Activated CD4-positive, alpha-beta T cell treated with anti-CD3 and anti-CD28 coated beads for 4 hours (primary cell): ENCODE measurements around the gene HIPK2.

Source experiments
- DNase-seq, 2 donors: peaks; one replicate each; pipeline ENCODE4 v3.0.0-alpha.2; 2020

HIPK2 gene

GRCh38 chr7:139669106-139670061 is 108.4 kb downstream of the HIPK2 start:
- peak in 1 of 2 donors; percentile 41 for DNase-seq

GRCh38 chr7:139667377-139667776 is 110.4 kb downstream of the HIPK2 start:
- no peak for DNase-seq

GRCh38 chr7:139666501-139666900 is 111.3 kb downstream of the HIPK2 start:
- DNase-seq = no peak

GRCh38 chr7:139664434-139664833 is 113.4 kb downstream of the HIPK2 start:
- no peak for DNase-seq

- no peak for DNase-seq
Measured at GRCh38 chr7:139663608-139664177, 114.1 kb downstream of the HIPK2 start.

GRCh38 chr7:139661903-139662302 is 115.9 kb downstream of the HIPK2 start:
- DNase-seq = no peak

GRCh38 chr7:139661043-139661440 is 116.8 kb downstream of the HIPK2 start:
- DNase-seq = no peak

- DNase-seq = no peak
Measured at GRCh38 chr7:139660317-139661042, 117.3 kb downstream of the HIPK2 start.

GRCh38 chr7:139659922-139660316 is 117.9 kb downstream of the HIPK2 start:
- no peak for DNase-seq

GRCh38 chr7:139658908-139659675 is 118.7 kb downstream of the HIPK2 start:
- DNase-seq = no peak

GRCh38 chr7:139658296-139658695 is 119.5 kb downstream of the HIPK2 start:
- DNase-seq = no peak

- DNase-seq = no peak
Measured at GRCh38 chr7:139657725-139658124, 120.1 kb downstream of the HIPK2 start.

- DNase-seq = no peak
Measured at GRCh38 chr7:139656387-139656786, 121.4 kb downstream of the HIPK2 start.

- DNase-seq = no peak
Measured at GRCh38 chr7:139655305-139655704, 122.5 kb downstream of the HIPK2 start.

GRCh38 chr7:139654276-139655181 is 123.3 kb downstream of the HIPK2 start:
- no peak for DNase-seq

GRCh38 chr7:139651914-139652313 is 125.9 kb downstream of the HIPK2 start:
- DNase-seq = no peak

GRCh38 chr7:139651308-139651707 is 126.5 kb downstream of the HIPK2 start:
- no peak for DNase-seq

- DNase-seq = no peak
Measured at GRCh38 chr7:139650429-139651100, 127.2 kb downstream of the HIPK2 start.

- DNase-seq = no peak
Measured at GRCh38 chr7:139648941-139649425, 128.8 kb downstream of the HIPK2 start.

GRCh38 chr7:139648391-139648861 is 129.4 kb downstream of the HIPK2 start:
- no peak for DNase-seq
